Body of pancreas (tissue), 4 donors: ENCODE measurements around the gene EIF4E1B. TPM values are rescaled to one million over a fixed set of nuclear protein-coding genes. Genes with fewer than 3 reads are reported as not detected.

Source experiments
- ATAC-seq: fragments of 150-250 bp; one replicate; pipeline ENCODE4 v1.9.1; 2016
- DNase-seq, 4 donors: peaks; one replicate each; pipeline ENCODE4 v3.0.0-alpha.2; 2019
- H3K27ac ChIP-seq, 4 donors: fragments of 200-600 bp; sonication (generic); 1 replicate in 3 of 4; 2 replicates in 1 of 4; pipeline versions ENCODE4 v1.5.1 to v1.6.1; 2016 to 2019; ENCODE audit warnings: mild to moderate bottlenecking in 1 of 4, mixed read lengths in 1 of 4, moderate library complexity in 1 of 4
- H3K27me3 ChIP-seq, 2 donors: fragments of 200-600 bp; sonication (generic); one replicate each; pipeline ENCODE4 v1.6.0; 2016; ENCODE audit warnings: mild to moderate bottlenecking in 1 of 2
- H3K36me3 ChIP-seq, 2 donors: fragments of 200-600 bp; sonication (generic); replicated peaks in 1 of 2; 2 replicates each; pipeline ENCODE4 v1.5.1; 2016; ENCODE audit warnings: low read depth in 2 of 2; ENCODE audit not compliant: insufficient read depth in 1 of 2
- H3K4me1 ChIP-seq: fragments of 200-600 bp; sonication (generic); one replicate; pipeline ENCODE4 v1.6.0; 2016
- H3K4me3 ChIP-seq, 2 donors: fragments of 200-600 bp; sonication (generic); 1 replicate in 1 of 2; 2 replicates in 1 of 2; pipeline ENCODE4 v1.5.1; 2016 to 2019
- H3K9me3 ChIP-seq, 3 donors: fragments of 200-600 bp; sonication (generic); 1 replicate in 2 of 3; 2 replicates in 1 of 3; pipeline ENCODE4 v1.5.1; 2016
- CTCF ChIP-seq, 7 experiments: fragments of 450-650 bp in 4 of 7; fragments of 200-600 bp in 3 of 7; sonication (generic) in 3 of 7; IDR thresholded peaks; one replicate each; pipeline ENCODE4 v1.5.1; 2016 to 2019; ENCODE audit warnings: antibody characterized with exemption in 7 of 7
- POLR2A ChIP-seq, 3 donors: fragments of 450-650 bp; IDR thresholded peaks; one replicate each; pipeline ENCODE4 v1.6.1; 2016; ENCODE audit warnings: antibody characterized with exemption in 3 of 3, mild to moderate bottlenecking in 2 of 3
- WGBS, 2 donors: methylation state at CpG; one replicate each; pipeline ENCODE4 v1.1.5; 2017; 5-methylcytosine and 5-hydroxymethylcytosine counted together
- intact Hi-C: fragments of 100-400 bp; cut with DNase I; formaldehyde crosslinking; loops from one replicate; pipeline ENCODE4 v1.15.1; 2023
- total RNA-seq, 2 donors: library from RNA; depleted of rRNA; stranded (reverse); fragments of >200 nt; gene quantifications; one replicate each; pipeline ENCODE4 v1.1.0, GENCODE V29; 2016

The EIF4E1B gene
- total RNA-seq, 2 donors from 2014 or later: 0.26 to 11.5 TPM

GRCh38 chr5:176656467-176656990, 26.1 kb downstream of the EIF4E1B start:
- intact Hi-C loops: loop anchor here (10.0 kb wide), 1 partner anchor 438 kb away; no protein-coding TSS in a partner anchor
- DNase-seq: no peak
- WGBS, 2 donors: 87 to 88% methylated on average over 8 to 13 of the region's 13 CpGs

GRCh38 chr5:176658007-176658599, 27.6 kb downstream of the EIF4E1B start:
- peaks cover 0 to 3% of the 10 kb centered on the region in 2 donors for H3K36me3 ChIP-seq
- H3K4me3 ChIP-seq: no peak overlapping the region
- no peaks in the 10 kb centered on the region for H3K27me3 ChIP-seq
- H3K4me1 ChIP-seq: peaks cover 5% of the 10 kb centered on the region
- intact Hi-C loops: loop anchor here (10.0 kb wide), 1 partner anchor 437 kb away; no protein-coding TSS in a partner anchor
- ATAC-seq (peak; percentile 60), DNase-seq (peak; percentile 45 to 69 (median 67))
- 57 to 72% methylated on average over 6 to 14 of the region's 14 CpGs for WGBS, 2 donors
- H3K27ac ChIP-seq: no peak overlapping the region
- no peaks in the 10 kb centered on the region for H3K9me3 ChIP-seq
- peak; percentile 24 to 61 (median 55) for TF ChIP-seq CTCF (IDR thresholded peaks at IDR 0.05)
- TF ChIP-seq POLR2A (IDR thresholded peaks at IDR 0.05): no peak

More at GRCh38 chr5:176656467-176656990, 26.1 kb downstream of the EIF4E1B start:
- peaks cover 0 to 3% of the 10 kb centered on the region in 2 donors for H3K36me3 ChIP-seq
- no peaks in the 10 kb centered on the region for H3K9me3 ChIP-seq
- no peak for ATAC-seq
- peaks cover 5% of the 10 kb centered on the region for H3K4me1 ChIP-seq
- H3K27ac ChIP-seq: no peak overlapping the region
- TF ChIP-seq POLR2A (IDR thresholded peaks at IDR 0.05) (no peak), CTCF (IDR thresholded peaks at IDR 0.05) (no peak)
- no peak overlapping the region for H3K4me3 ChIP-seq
- H3K27me3 ChIP-seq: no peaks in the 10 kb centered on the region

- TF ChIP-seq CTCF (IDR thresholded peaks at IDR 0.05) (no peak), POLR2A (IDR thresholded peaks at IDR 0.05) (no peak)
- H3K27ac ChIP-seq: no peak overlapping the region
- H3K9me3 ChIP-seq: no peaks in the 10 kb centered on the region
- peak in 1 of 4 donors; percentile 32 for DNase-seq
- no peak overlapping the region for H3K4me3 ChIP-seq
- peaks cover 0 to 3% of the 10 kb centered on the region in 2 donors for H3K36me3 ChIP-seq
- no peaks in the 10 kb centered on the region for H3K27me3 ChIP-seq
- intact Hi-C loops: loop anchor here (10.0 kb wide), 1 partner anchor 436 kb away; no protein-coding TSS in a partner anchor
- ATAC-seq: no peak
- peaks cover 5% of the 10 kb centered on the region for H3K4me1 ChIP-seq
- 63 to 84% methylated on average over 11 of the region's 11 CpGs for WGBS, 2 donors
These were observed 28.5 kb downstream of the EIF4E1B start for GRCh38 chr5:176658817-176659511.

GRCh38 chr5:176659512-176659839, 29.0 kb downstream of the EIF4E1B start:
- no peak for TF ChIP-seq CTCF (IDR thresholded peaks at IDR 0.05)
- no peak for TF ChIP-seq POLR2A (IDR thresholded peaks at IDR 0.05)
- WGBS, 2 donors: 53 to 63% methylated on average over 7 of the region's 7 CpGs
- peaks cover 0 to 3% of the 10 kb centered on the region in 2 donors for H3K36me3 ChIP-seq
- no peaks in the 10 kb centered on the region for H3K27me3 ChIP-seq
- H3K9me3 ChIP-seq: no peaks in the 10 kb centered on the region
- H3K4me1 ChIP-seq: peaks cover 5% of the 10 kb centered on the region
- intact Hi-C loops: loop anchor here (10.0 kb wide), 1 partner anchor 435 kb away; no protein-coding TSS in a partner anchor
- H3K27ac ChIP-seq: no peak overlapping the region
- no peak overlapping the region for H3K4me3 ChIP-seq
- ATAC-seq (no peak), DNase-seq (no peak)
